ENCODE results near the gene TRIM50.
"Not testable (repeated sequence)": the region's sequence is repeated elsewhere in the genome, so short reads cannot be mapped to it uniquely, and the experiment has no call there.

Gene TRIM50

GRCh38 chr7:73327922-73328321, at the start of gene TRIM50, which contains the start of gene FKBP6:
TRIM50 (minus strand) TSS chr7:73328082; CDS start chr7:73324787, 3,295 bp downstream.
FKBP6 (plus strand) TSS chr7:73328161; CDS start chr7:73328429, 268 bp downstream.
- not testable (repeated sequence) for DNase-seq

- DNase-seq: no peak
These were observed 49.0 kb upstream of the TRIM50 start for GRCh38 chr7:73376671-73377412.

GRCh38 chr7:73376262-73376661, 48.4 kb upstream of the TRIM50 start:
- DNase-seq: not testable (repeated sequence)

GRCh38 chr7:73373741-73374140, 45.9 kb upstream of the TRIM50 start:
- DNase-seq: no peak

GRCh38 chr7:73369622-73370021, 41.7 kb upstream of the TRIM50 start:
- no peak for DNase-seq

- DNase-seq: no peak
These were observed 41.1 kb upstream of the TRIM50 start for GRCh38 chr7:73369009-73369408.

- no peak for DNase-seq
These were observed 39.1 kb upstream of the TRIM50 start for GRCh38 chr7:73366990-73367389.

- DNase-seq: no peak
These were observed 38.2 kb upstream of the TRIM50 start for GRCh38 chr7:73366127-73366526.

- DNase-seq: no peak
These were observed 36.3 kb upstream of the TRIM50 start for GRCh38 chr7:73364006-73364728.

- no peak for DNase-seq
These were observed 35.5 kb upstream of the TRIM50 start for GRCh38 chr7:73363225-73364005.

- not testable (repeated sequence) for DNase-seq
These were observed 32.7 kb upstream of the TRIM50 start for GRCh38 chr7:73360590-73360989.

GRCh38 chr7:73359746-73360375, 32.0 kb upstream of the TRIM50 start:
- DNase-seq: no peak

- DNase-seq: no peak
These were observed 31.4 kb upstream of the TRIM50 start for GRCh38 chr7:73359306-73359705.

GRCh38 chr7:73358590-73359275, 30.9 kb upstream of the TRIM50 start:
- no peak for DNase-seq

- no peak for DNase-seq
These were observed 28.3 kb upstream of the TRIM50 start for GRCh38 chr7:73356159-73356558.

GRCh38 chr7:73354821-73355220, 26.9 kb upstream of the TRIM50 start:
- no peak for DNase-seq

- no peak for DNase-seq
These were observed 26.3 kb upstream of the TRIM50 start for GRCh38 chr7:73354196-73354595.

GRCh38 chr7:73353243-73353642, 25.4 kb upstream of the TRIM50 start:
- no peak for DNase-seq

- DNase-seq: no peak
These were observed 24.9 kb upstream of the TRIM50 start for GRCh38 chr7:73352784-73353183.

GRCh38 chr7:73351447-73352167, 23.7 kb upstream of the TRIM50 start:
- no peak for DNase-seq

GRCh38 chr7:73350306-73351068, 22.6 kb upstream of the TRIM50 start:
- no peak for DNase-seq
